ENCODE measurements around the gene TRIM34.
"Not testable (repeated sequence)": the region's sequence is repeated elsewhere in the genome, so short reads cannot be mapped to it uniquely, and the experiment has no call there.

GRCh38 chr11:5584458-5584857 is 40.3 kb upstream of the TRIM34 start:
- TF ChIP-seq CTCF (IDR thresholded peaks at IDR 0.05; ENCODE audit: low read depth, low read length, missing input control); ATF3 (IDR thresholded peaks at IDR 0.05); SP1 (IDR thresholded peaks at IDR 0.05); RAD21 (IDR thresholded peaks at IDR 0.05); JUND (IDR thresholded peaks at IDR 0.05); MAX (IDR thresholded peaks at IDR 0.05); YY1 (IDR thresholded peaks at IDR 0.05); REST (IDR thresholded peaks at IDR 0.05); TAF1 (conservative IDR thresholded peaks at IDR 0.05); FOXA1 (IDR thresholded peaks at IDR 0.05); EGR1 (IDR thresholded peaks at IDR 0.05; ENCODE audit: low read depth in 2 of 2); GABPA (IDR thresholded peaks at IDR 0.05 in 1 of 2, conservative IDR thresholded peaks at IDR 0.05 in 1 of 2); FOXA2 (IDR thresholded peaks at IDR 0.05); HNF4A (conservative IDR thresholded peaks at IDR 0.05): not testable (repeated sequence)

All from liver (tissue), 3 donors.